Body of pancreas (tissue), 4 donors: ENCODE measurements around the gene PLD1.

Experiments
- CTCF ChIP-seq, 7 experiments: fragments of 450-650 bp in 4 of 7; fragments of 200-600 bp in 3 of 7; sonication (generic) in 3 of 7; IDR thresholded peaks; one replicate each; pipeline ENCODE4 v1.5.1; 2016 to 2019; ENCODE audit warnings: antibody characterized with exemption in 7 of 7
- POLR2A ChIP-seq, 3 donors: fragments of 450-650 bp; IDR thresholded peaks; one replicate each; pipeline ENCODE4 v1.6.1; 2016; ENCODE audit warnings: antibody characterized with exemption in 3 of 3, mild to moderate bottlenecking in 2 of 3

GRCh38 chr3:171847133-171847532 is 36.9 kb upstream of the PLD1 start:
- TF ChIP-seq CTCF (IDR thresholded peaks at IDR 0.05) (no peak), POLR2A (IDR thresholded peaks at IDR 0.05) (no peak)
